IMR-90 (cell line): ENCODE measurements around the gene MEDAG. TPM values are rescaled to one million over a fixed set of nuclear protein-coding genes. Genes with fewer than 3 reads are reported as not detected.

Experiments used
- ATAC-seq: fragments of 200-7000 bp; cut with Tn5 transposase; 2 replicates; pipeline ENCODE4 v1.9.1; 2020; ENCODE audit warnings: low read depth, mild to moderate bottlenecking, moderate library complexity
- BruUV-seq: library from RNA; stranded (reverse); fragments of 400-500 nt; replicated peaks from 2 replicates; lab custom pipeline; 2021; lab: Mats Ljungman, UMichigan
- CTCF ChIA-PET: fragments of 300-600 bp; formaldehyde crosslinking; extraction: SDS; loops from one replicate; lab custom pipeline; 2021; ENCODE audit warnings: antibody characterized with exemption; lab: Yijun Ruan, JAX
- POLR2A ChIA-PET: fragments of 300-600 bp; sonication (Branson Sonifier 250); formaldehyde crosslinking; loops from one replicate; lab custom pipeline; 2022; ENCODE audit warnings: antibody characterized with exemption; ENCODE audit not compliant: unreplicated experiment; lab: Charles Lee
- DNase-seq: peaks from one replicate; pipeline ENCODE4 v3.0.0; 2013
- H2AFZ ChIP-seq: replicated peaks from 2 replicates; pipeline ENCODE3; 2013; ENCODE audit warnings: low read length, mild to moderate bottlenecking; ENCODE audit not compliant: poor library complexity
- H2AK5ac ChIP-seq: 2 replicates; pipeline ENCODE4 v1.6.1; 2013; ENCODE audit warnings: low read depth, low read length, inconsistent platforms
- H2AK9ac ChIP-seq: replicated peaks from 2 replicates; pipeline ENCODE3; 2013; ENCODE audit warnings: mild to moderate bottlenecking, low read depth, low read length, moderate library complexity; ENCODE audit not compliant: poor library complexity
- H2BK120ac ChIP-seq: 2 replicates; pipeline ENCODE4 v1.6.1; 2013; ENCODE audit warnings: low read depth, low read length, inconsistent platforms
- H2BK15ac ChIP-seq: 3 replicates; pipeline ENCODE4 v1.6.1; 2013; ENCODE audit warnings: low read depth, low read length, inconsistent platforms
- H2BK20ac ChIP-seq: 2 replicates; pipeline ENCODE4 v1.6.1; 2013; ENCODE audit warnings: low read depth, mild to moderate bottlenecking, inconsistent platforms, low read length, moderate library complexity
- H2BK5ac ChIP-seq: 2 replicates; pipeline ENCODE4 v1.6.1; 2013; ENCODE audit warnings: mild to moderate bottlenecking, low read depth, low read length, inconsistent platforms; ENCODE audit not compliant: poor library complexity, severe bottlenecking
- H3K14ac ChIP-seq: replicated peaks from 2 replicates; pipeline ENCODE4 v1.6.1; 2013; ENCODE audit warnings: low read depth, low read length, inconsistent platforms
- H3K18ac ChIP-seq: 2 replicates; pipeline ENCODE4 v1.6.1; 2013; ENCODE audit warnings: low read depth, low read length, control low read depth
- H3K23ac ChIP-seq: 2 replicates; pipeline ENCODE4 v1.6.1; 2013; ENCODE audit warnings: low read depth, low read length, inconsistent platforms
- H3K27ac ChIP-seq: 2 replicates; pipeline ENCODE4 v1.5.1; 2013; ENCODE audit warnings: mild to moderate bottlenecking, control low read depth, low read length; ENCODE audit not compliant: insufficient read depth
- H3K27me3 ChIP-seq: 2 replicates; pipeline ENCODE4 v1.6.1; 2013; ENCODE audit warnings: low read length; ENCODE audit not compliant: control insufficient read depth, insufficient read depth
- H3K36me3 ChIP-seq: 2 replicates; pipeline ENCODE4 v1.6.1; 2013; ENCODE audit warnings: low read length, mixed read lengths; ENCODE audit not compliant: control insufficient read depth, insufficient read depth
- H3K4ac ChIP-seq: 2 replicates; pipeline ENCODE4 v1.6.1; 2013; ENCODE audit warnings: low read depth, low read length, inconsistent platforms
- H3K4me1 ChIP-seq: 2 replicates; pipeline ENCODE4 v1.6.1; 2013; ENCODE audit warnings: low read length, mixed read lengths; ENCODE audit not compliant: control insufficient read depth, insufficient read depth
- H3K4me2 ChIP-seq: 2 replicates; pipeline ENCODE4 v1.6.1; 2013; ENCODE audit warnings: low read depth, mild to moderate bottlenecking, control low read depth, low read length, moderate library complexity
- H3K4me3 ChIP-seq: 2 replicates; pipeline ENCODE4 v1.5.1; 2013; ENCODE audit warnings: low read depth, mild to moderate bottlenecking, control low read depth, low read length, moderate library complexity; ENCODE audit not compliant: insufficient read depth
- H3K56ac ChIP-seq: 2 replicates; pipeline ENCODE4 v1.6.1; 2013; ENCODE audit warnings: low read length, inconsistent platforms; ENCODE audit not compliant: insufficient read depth; ENCODE audit errors: extremely low read depth
- H3K79me1 ChIP-seq, 2 experiments: 2 replicates each; pipeline ENCODE4 v1.6.1; 2013; ENCODE audit warnings: low read length in 2 of 2, inconsistent platforms in 1 of 2, low read depth in 1 of 2
- H3K9ac ChIP-seq: 2 replicates; pipeline ENCODE4 v1.6.1; 2013; ENCODE audit warnings: low read depth, low read length, control low read depth
- H3K9me1 ChIP-seq: 2 replicates; pipeline ENCODE4 v1.6.1; 2013; ENCODE audit warnings: low read length, inconsistent platforms; ENCODE audit not compliant: insufficient read depth
- H3K9me3 ChIP-seq: 2 replicates; pipeline ENCODE4 v1.6.1; 2013; ENCODE audit warnings: low read length; ENCODE audit not compliant: control insufficient read depth, insufficient read depth
- H4K20me1 ChIP-seq: 2 replicates; pipeline ENCODE4 v1.6.1; 2013; ENCODE audit warnings: low read length, inconsistent platforms; ENCODE audit not compliant: insufficient read depth
- H4K5ac ChIP-seq: 2 replicates; pipeline ENCODE4 v1.6.1; 2013; ENCODE audit warnings: mild to moderate bottlenecking, low read depth, low read length, control low read depth
- H4K8ac ChIP-seq, 2 experiments: 2 replicates each; pipeline ENCODE4 v1.6.1; 2013; ENCODE audit warnings: low read depth in 2 of 2, low read length in 2 of 2, control low read depth in 1 of 2, inconsistent platforms in 1 of 2
- H4K91ac ChIP-seq: 2 replicates; pipeline ENCODE4 v1.6.1; 2013; ENCODE audit warnings: low read depth, low read length, inconsistent platforms; ENCODE audit not compliant: insufficient read depth
- BHLHE40 ChIP-seq: fragments of 150-350 bp; IDR thresholded peaks from 2 replicates; pipeline ENCODE4 v1.6.1; 2016; ENCODE audit warnings: mild to moderate bottlenecking, low read depth, low read length
- CEBPB ChIP-seq: IDR thresholded peaks from 2 replicates; pipeline ENCODE4 v1.6.1; 2012; ENCODE audit warnings: low read depth, low read length, improper control_type of control experiment
- MAFK ChIP-seq: IDR thresholded peaks from 2 replicates; pipeline ENCODE4 v1.6.1; 2012; ENCODE audit warnings: low read depth, low read length, improper control_type of control experiment
- WGBS, 2 experiments: methylation state at CpG; one replicate each; pipeline versions ENCODE4 v1.1.5 to v1.1.7; 2013; ENCODE audit warnings: missing lambda C conversion rate in 2 of 2; ENCODE audit not compliant: insufficient read length in 1 of 2; ENCODE audit errors: extremely low coverage in 2 of 2; 5-methylcytosine and 5-hydroxymethylcytosine counted together
- dilution Hi-C: fragments of 300-500 bp; cut with HindIII; formaldehyde crosslinking; loops from one replicate; pipeline ENCODE4 v1.14.3; 2018; ENCODE audit warnings: low sequenced_read_pairs; ENCODE audit not compliant: unreplicated experiment
- in situ Hi-C: fragments of 300-500 bp; cut with MboI; formaldehyde crosslinking; loops from 3 replicates; pipeline ENCODE4 v1.14.3; 2019; ENCODE audit warnings: low sequenced_read_pairs, inconsistent platforms, mixed read lengths
- intact Hi-C: fragments of 100-400 bp; cut with micrococcal nuclease; formaldehyde crosslinking; loops from 2 replicates; pipeline ENCODE4 v1.10.0; 2022
- polyA plus RNA-seq, 3 experiments: library from polyadenylated mRNA; depleted of rRNA; stranded (reverse); fragments of >200 nt; gene quantifications; 2 replicates each; pipeline ENCODE4 v1.2.3, GENCODE V29; 2012; ENCODE audit warnings: low replicate concordance in 1 of 3
- total RNA-seq: library from RNA; depleted of rRNA; stranded (reverse); fragments of >200 nt; gene quantifications from 2 replicates; pipeline ENCODE4 v1.2.3, GENCODE V29; 2012

The MEDAG gene
- total and polyA plus RNA-seq, 2 of the 4 experiments (the other 2 are of a cell fraction) = 0.32 to 0.36 TPM

DNA sequence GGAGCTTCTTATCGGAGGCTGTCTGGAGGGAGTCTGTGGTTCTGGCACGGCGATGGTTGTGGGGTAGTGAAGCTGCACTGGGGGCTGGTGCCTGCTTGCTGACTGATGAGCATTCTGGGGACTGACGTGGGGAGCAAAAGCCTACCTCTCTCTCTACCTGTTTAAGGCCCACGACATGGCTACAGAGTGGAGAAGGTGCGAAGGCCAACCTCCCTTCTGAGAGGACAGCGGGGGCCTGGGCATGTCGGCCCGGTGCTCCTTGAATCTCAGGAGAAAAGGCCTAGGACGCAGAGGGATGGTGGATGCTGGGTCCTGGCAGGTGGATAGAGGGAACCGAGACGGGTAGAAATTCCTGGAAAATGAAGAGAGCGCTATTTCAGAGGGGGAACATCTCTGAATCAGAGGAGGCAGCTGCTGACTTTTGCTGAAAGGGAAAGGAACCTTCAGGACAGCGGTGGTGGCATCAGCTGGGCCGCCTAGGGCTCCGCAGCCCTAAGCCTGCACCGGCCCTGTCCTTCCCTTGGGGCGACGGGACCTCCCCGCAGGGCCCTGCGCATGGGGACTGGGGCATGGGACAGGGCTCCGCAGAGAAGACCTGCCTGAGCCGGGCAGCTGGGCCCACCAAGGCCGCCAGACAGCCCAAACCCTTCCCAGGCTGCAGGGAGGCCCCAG, 35.0 kb upstream of the MEDAG start:
- peak overlapping the region; percentile 95 for H2BK120ac ChIP-seq
- peak overlapping the region; percentile 88 for H2BK20ac ChIP-seq
- H3K27ac ChIP-seq = peak overlapping the region; percentile 97
- peak overlapping the region; percentile 75 for H4K5ac ChIP-seq
- H2AK9ac ChIP-seq = peak overlapping the region; percentile 85
- H3K14ac ChIP-seq = peak overlapping the region; percentile 96
- dilution Hi-C loops (no loop called here), intact Hi-C loops (loop anchor here (1.0 to 2.0 kb wide), 3 partner anchors 28 to 173 kb away; no protein-coding TSS in a partner anchor), in situ Hi-C loops (no loop called here)
- DNase-seq (no peak), ATAC-seq (no peak)
- H4K91ac ChIP-seq = peak overlapping the region; percentile 93
- 93% methylated on average over 3 of the region's 24 CpGs; no CpG with 5 or more reads in 1 of the 2 experiments for WGBS, 2 experiments
- H2BK5ac ChIP-seq = peak overlapping the region; percentile 82
- H4K8ac ChIP-seq = peak overlapping the region; percentile 79 to 83
- POLR2A ChIA-PET = interaction anchor here (1.7 kb wide), 1 partner anchor 174 kb away, joined by 5 read pairs; no protein-coding TSS in a partner anchor
- H3K4me1 ChIP-seq = peaks cover 50% of the 10 kb centered on the region
- peak overlapping the region; percentile 74; the same call in 1 of the 2 replicates for H3K23ac ChIP-seq
- H3K36me3 ChIP-seq = no peaks in the 10 kb centered on the region
- peak overlapping the region; percentile 86 for H3K4ac ChIP-seq
- CTCF ChIA-PET = no interaction called here
- H2AK5ac ChIP-seq = peak overlapping the region; percentile 97
- peak overlapping the region; percentile 26 for H3K9ac ChIP-seq
- H4K20me1 ChIP-seq = no peaks in the 10 kb centered on the region
- 0 out of 2 replicates have a peak overlapping the region, but pooled peaks have one; percentile 29 for H3K56ac ChIP-seq
- peaks cover 6 to 19% of the 10 kb centered on the region in 2 experiments; a peak in 3 of 4 replicates for H3K79me1 ChIP-seq
- H3K4me2 ChIP-seq = peak overlapping the region; percentile 57
- H3K18ac ChIP-seq = peak overlapping the region; percentile 68
- H3K4me3 ChIP-seq = no peak overlapping the region
- H3K9me3 ChIP-seq = no peaks in the 10 kb centered on the region
- no peaks in the 10 kb centered on the region for H3K27me3 ChIP-seq
- TF ChIP-seq BHLHE40 (no peak), CEBPB (no peak), MAFK (no peak)
- H2BK15ac ChIP-seq = peak overlapping the region; percentile 95; the same call in 2 of the 3 replicates
- peak overlapping the region; percentile 89 for H2AFZ ChIP-seq
- no TSS peak for BruUV-seq
- peaks cover 24% of the 10 kb centered on the region for H3K9me1 ChIP-seq
